HepG2 (cell line): Measurements from ENCODE around the gene MKRN3. TPM values are rescaled to one million over a fixed set of nuclear protein-coding genes. Genes with fewer than 3 reads are reported as not detected.
A peak's percentile ranks its signal among the peaks of the same experiment; 100 is the strongest.

Source experiments
- ARID5B ChIP-seq: IDR thresholded peaks from 2 replicates; pipeline ENCODE4 v1.4.0; 2020; ENCODE audit warnings: mild to moderate bottlenecking, missing genetic modification reagents
- GABPB1 ChIP-seq: IDR thresholded peaks from 2 replicates; pipeline ENCODE4 v1.6.1; 2016; ENCODE audit warnings: mild to moderate bottlenecking, missing genetic modification reagents, moderate library complexity, missing compliant biosample characterization
- GATAD1 ChIP-seq: IDR thresholded peaks from 2 replicates; pipeline ENCODE4 v1.6.1; 2016; ENCODE audit warnings: missing genetic modification reagents, missing compliant biosample characterization
- MTF1 ChIP-seq: sonication (generic); formaldehyde crosslinking; IDR thresholded peaks from 2 replicates; pipeline ENCODE4 v1.5.0; 2020; ENCODE audit warnings: missing genetic modification reagents
- NR2F1 ChIP-seq, 2 experiments: fragments of 450-650 bp in 1 of 2; formaldehyde crosslinking in 1 of 2; IDR thresholded peaks; 2 replicates each; pipeline versions ENCODE4 v1.5.0 to v1.6.1; 2016 to 2020; ENCODE audit warnings: mild to moderate bottlenecking in 1 of 2, missing compliant biosample characterization in 1 of 2, missing genetic modification reagents in 1 of 2, moderate library complexity in 1 of 2
- SIN3A ChIP-seq: IDR thresholded peaks from 2 replicates; pipeline ENCODE4 v1.6.1; 2011; ENCODE audit warnings: low read depth, mild to moderate bottlenecking, control low read depth, low read length, borderline replicate concordance
- ZNF18 ChIP-seq: sonication (generic); formaldehyde crosslinking; IDR thresholded peaks from 2 replicates; pipeline ENCODE4 v1.8.0; 2022; ENCODE audit warnings: mild to moderate bottlenecking, missing genetic modification reagents; ENCODE audit not compliant: insufficient replicate concordance
- ZNF253 ChIP-seq: sonication (generic); formaldehyde crosslinking; IDR thresholded peaks from 2 replicates; pipeline ENCODE4 v1.8.0; 2022; ENCODE audit warnings: mild to moderate bottlenecking, missing genetic modification reagents, borderline replicate concordance
- ZNF335 ChIP-seq: sonication (generic); formaldehyde crosslinking; IDR thresholded peaks from 2 replicates; pipeline ENCODE4 v1.4.0; 2020; ENCODE audit warnings: missing genetic modification reagents
- ZNF33B ChIP-seq: sonication (generic); formaldehyde crosslinking; IDR thresholded peaks from 2 replicates; pipeline ENCODE4 v1.5.1; 2020; ENCODE audit warnings: mild to moderate bottlenecking, missing genetic modification reagents
- ZNF362 ChIP-seq: sonication (generic); formaldehyde crosslinking; IDR thresholded peaks from 2 replicates; pipeline ENCODE4 v1.4.0; 2020; ENCODE audit warnings: missing genetic modification reagents, mild to moderate bottlenecking, borderline replicate concordance
- polyA plus RNA-seq, 8 experiments: library from polyadenylated mRNA; depleted of rRNA in 3 of 8; stranded (reverse) in 7 of 8; unstranded in 1 of 8; fragments of >200 nt; fragmentation: Illumina TruSeq in 4 of 8; extraction: Trizol in 4 of 8; gene quantifications; 2 replicates each; pipeline versions ENCODE4 v1.2.1 to v1.2.3, GENCODE V29; 2011 to 2016; ENCODE audit warnings: low read depth in 4 of 8, missing spikeins in 1 of 8, mixed read lengths in 1 of 8; ENCODE audit not compliant: insufficient read depth in 1 of 8
- total RNA-seq, 5 experiments: library from RNA; depleted of rRNA; stranded (reverse); fragments of >200 nt; fragmentation: Illumina TruSeq; extraction: Trizol; gene quantifications; 2 replicates each; pipeline ENCODE4 v1.2.3, GENCODE V29; 2016; ENCODE audit warnings: low read depth in 1 of 5
- TF ChIP-seq, protein P1 (sequence below): sonication (generic); formaldehyde crosslinking; IDR thresholded peaks from 2 replicates; pipeline ENCODE4 v1.9.0; 2021; ENCODE audit warnings: mild to moderate bottlenecking, missing genetic modification reagents
- TF ChIP-seq, protein P2 (sequence below): sonication (generic); formaldehyde crosslinking; IDR thresholded peaks from 2 replicates; pipeline ENCODE4 v1.5.0; 2020; ENCODE audit warnings: missing genetic modification reagents, mild to moderate bottlenecking, borderline replicate concordance

MKRN3 gene
- total and polyA plus RNA-seq, 2 of the 13 experiments (the other 11 are each of a cell fraction or from before 2014, with no cell fraction given), result 2.4 to 5.2 TPM

- no peak for TF ChIP-seq ARID5B (CRISPR knock-in tag)
- peak; percentile 95 for TF ChIP-seq GABPB1 (CRISPR knock-in tag)
- TF ChIP-seq MTF1 (CRISPR knock-in tag), result no peak
- TF ChIP-seq, protein P1, sequence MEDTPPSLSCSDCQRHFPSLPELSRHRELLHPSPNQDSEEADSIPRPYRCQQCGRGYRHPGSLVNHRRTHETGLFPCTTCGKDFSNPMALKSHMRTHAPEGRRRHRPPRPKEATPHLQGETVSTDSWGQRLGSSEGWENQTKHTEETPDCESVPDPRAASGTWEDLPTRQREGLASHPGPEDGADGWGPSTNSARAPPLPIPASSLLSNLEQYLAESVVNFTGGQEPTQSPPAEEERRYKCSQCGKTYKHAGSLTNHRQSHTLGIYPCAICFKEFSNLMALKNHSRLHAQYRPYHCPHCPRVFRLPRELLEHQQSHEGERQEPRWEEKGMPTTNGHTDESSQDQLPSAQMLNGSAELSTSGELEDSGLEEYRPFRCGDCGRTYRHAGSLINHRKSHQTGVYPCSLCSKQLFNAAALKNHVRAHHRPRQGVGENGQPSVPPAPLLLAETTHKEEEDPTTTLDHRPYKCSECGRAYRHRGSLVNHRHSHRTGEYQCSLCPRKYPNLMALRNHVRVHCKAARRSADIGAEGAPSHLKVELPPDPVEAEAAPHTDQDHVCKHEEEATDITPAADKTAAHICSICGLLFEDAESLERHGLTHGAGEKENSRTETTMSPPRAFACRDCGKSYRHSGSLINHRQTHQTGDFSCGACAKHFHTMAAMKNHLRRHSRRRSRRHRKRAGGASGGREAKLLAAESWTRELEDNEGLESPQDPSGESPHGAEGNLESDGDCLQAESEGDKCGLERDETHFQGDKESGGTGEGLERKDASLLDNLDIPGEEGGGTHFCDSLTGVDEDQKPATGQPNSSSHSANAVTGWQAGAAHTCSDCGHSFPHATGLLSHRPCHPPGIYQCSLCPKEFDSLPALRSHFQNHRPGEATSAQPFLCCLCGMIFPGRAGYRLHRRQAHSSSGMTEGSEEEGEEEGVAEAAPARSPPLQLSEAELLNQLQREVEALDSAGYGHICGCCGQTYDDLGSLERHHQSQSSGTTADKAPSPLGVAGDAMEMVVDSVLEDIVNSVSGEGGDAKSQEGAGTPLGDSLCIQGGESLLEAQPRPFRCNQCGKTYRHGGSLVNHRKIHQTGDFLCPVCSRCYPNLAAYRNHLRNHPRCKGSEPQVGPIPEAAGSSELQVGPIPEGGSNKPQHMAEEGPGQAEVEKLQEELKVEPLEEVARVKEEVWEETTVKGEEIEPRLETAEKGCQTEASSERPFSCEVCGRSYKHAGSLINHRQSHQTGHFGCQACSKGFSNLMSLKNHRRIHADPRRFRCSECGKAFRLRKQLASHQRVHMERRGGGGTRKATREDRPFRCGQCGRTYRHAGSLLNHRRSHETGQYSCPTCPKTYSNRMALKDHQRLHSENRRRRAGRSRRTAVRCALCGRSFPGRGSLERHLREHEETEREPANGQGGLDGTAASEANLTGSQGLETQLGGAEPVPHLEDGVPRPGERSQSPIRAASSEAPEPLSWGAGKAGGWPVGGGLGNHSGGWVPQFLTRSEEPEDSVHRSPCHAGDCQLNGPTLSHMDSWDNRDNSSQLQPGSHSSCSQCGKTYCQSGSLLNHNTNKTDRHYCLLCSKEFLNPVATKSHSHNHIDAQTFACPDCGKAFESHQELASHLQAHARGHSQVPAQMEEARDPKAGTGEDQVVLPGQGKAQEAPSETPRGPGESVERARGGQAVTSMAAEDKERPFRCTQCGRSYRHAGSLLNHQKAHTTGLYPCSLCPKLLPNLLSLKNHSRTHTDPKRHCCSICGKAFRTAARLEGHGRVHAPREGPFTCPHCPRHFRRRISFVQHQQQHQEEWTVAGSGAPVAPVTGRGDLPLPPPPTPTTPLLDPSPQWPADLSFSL (CRISPR knock-in tag), result no peak
- TF ChIP-seq ZNF362 (CRISPR knock-in tag), result no peak
- TF ChIP-seq ZNF253 (CRISPR knock-in tag), result no peak
- TF ChIP-seq GATAD1 (CRISPR knock-in tag), result peak; percentile 81
- TF ChIP-seq ZNF33B (CRISPR knock-in tag), result no peak
- no peak for TF ChIP-seq SIN3A
- TF ChIP-seq NR2F1 (CRISPR knock-in tag; IDR thresholded peaks at IDR 0.05), result no peak
- TF ChIP-seq, protein P2, sequence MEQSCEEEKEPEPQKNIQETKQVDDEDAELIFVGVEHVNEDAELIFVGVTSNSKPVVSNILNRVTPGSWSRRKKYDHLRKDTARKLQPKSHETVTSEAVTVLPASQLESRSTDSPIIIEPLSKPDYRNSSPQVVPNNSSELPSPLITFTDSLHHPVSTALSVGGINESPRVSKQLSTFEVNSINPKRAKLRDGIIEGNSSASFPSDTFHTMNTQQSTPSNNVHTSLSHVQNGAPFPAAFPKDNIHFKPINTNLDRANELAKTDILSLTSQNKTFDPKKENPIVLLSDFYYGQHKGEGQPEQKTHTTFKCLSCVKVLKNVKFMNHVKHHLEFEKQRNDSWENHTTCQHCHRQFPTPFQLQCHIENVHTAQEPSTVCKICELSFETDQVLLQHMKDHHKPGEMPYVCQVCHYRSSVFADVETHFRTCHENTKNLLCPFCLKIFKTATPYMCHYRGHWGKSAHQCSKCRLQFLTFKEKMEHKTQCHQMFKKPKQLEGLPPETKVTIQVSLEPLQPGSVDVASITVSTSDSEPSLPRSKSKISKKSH (CRISPR knock-in tag), result no peak
- no peak for TF ChIP-seq ZNF18 (CRISPR knock-in tag)
- no peak for TF ChIP-seq ZNF335 (CRISPR knock-in tag)
Observed at GRCh38 chr15:23565395-23566070, at the start of gene MKRN3 (continued).
